AG09319 (cell line): ENCODE measurements around the gene SLC22A2.
"Not testable (repeated sequence)": the region's sequence is repeated elsewhere in the genome, so short reads cannot be mapped to it uniquely, and the experiment has no call there.

Experiments used
- DNase-seq: peaks from one replicate; pipeline ENCODE4 v3.0.0-alpha.2; 2010; ENCODE audit warnings: low read depth; ENCODE audit errors: extremely low read depth
- TF ChIP-seq, protein P1 (sequence below): IDR thresholded peaks from 2 replicates; pipeline ENCODE4 v1.5.1; 2011; ENCODE audit warnings: low read depth, mild to moderate bottlenecking, inconsistent platforms, low read length, moderate library complexity

The SLC22A2 gene

DNA sequence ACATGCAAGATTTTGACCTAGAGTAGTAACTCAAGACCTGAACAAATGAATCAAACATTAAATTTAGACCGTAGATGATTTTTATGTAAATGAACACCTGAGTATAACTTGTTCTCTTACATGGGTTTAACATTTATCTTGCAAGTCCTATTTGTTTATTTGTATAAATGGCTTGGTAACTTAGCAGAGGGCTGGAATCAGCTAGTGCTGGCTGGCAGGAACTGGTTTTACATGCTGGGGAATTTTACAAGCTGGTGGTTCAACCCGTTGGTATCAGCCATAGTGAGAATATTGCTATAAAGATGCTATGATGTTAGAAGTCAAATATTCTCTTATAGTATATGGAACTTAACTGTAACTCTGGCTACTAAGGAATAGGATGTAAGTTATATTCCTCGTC, 8.9 kb downstream of the SLC22A2 start:
- DNase-seq: no peak
- TF ChIP-seq, protein P1, sequence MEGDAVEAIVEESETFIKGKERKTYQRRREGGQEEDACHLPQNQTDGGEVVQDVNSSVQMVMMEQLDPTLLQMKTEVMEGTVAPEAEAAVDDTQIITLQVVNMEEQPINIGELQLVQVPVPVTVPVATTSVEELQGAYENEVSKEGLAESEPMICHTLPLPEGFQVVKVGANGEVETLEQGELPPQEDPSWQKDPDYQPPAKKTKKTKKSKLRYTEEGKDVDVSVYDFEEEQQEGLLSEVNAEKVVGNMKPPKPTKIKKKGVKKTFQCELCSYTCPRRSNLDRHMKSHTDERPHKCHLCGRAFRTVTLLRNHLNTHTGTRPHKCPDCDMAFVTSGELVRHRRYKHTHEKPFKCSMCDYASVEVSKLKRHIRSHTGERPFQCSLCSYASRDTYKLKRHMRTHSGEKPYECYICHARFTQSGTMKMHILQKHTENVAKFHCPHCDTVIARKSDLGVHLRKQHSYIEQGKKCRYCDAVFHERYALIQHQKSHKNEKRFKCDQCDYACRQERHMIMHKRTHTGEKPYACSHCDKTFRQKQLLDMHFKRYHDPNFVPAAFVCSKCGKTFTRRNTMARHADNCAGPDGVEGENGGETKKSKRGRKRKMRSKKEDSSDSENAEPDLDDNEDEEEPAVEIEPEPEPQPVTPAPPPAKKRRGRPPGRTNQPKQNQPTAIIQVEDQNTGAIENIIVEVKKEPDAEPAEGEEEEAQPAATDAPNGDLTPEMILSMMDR: no peak

- TF ChIP-seq, protein P1: no peak
- DNase-seq: no peak
Measured at GRCh38 chr6:160248538-160248937, 10.1 kb downstream of the SLC22A2 start.

GRCh38 chr6:160247457-160247883, 11.2 kb downstream of the SLC22A2 start:
- DNase-seq: no peak
- TF ChIP-seq, protein P1: no peak

DNA sequence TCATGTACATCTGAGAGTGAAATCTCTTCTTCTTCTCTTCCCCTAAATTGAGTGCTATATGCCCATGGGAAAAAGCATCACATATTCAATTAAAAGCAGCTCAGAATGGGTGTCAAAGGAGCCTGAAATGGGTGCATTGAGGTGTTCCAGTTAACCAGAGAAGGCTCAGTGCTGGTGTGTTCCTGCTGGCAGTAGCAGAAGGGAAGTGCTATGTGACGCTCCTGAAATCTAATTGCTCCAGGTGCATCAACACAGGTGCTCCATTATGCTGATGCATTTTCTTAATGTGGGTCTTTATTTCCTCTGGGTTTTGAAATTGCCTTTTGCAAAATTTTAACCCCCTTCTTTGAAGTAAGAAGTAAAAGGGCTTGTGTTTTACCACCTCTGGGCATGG, 17.9 kb downstream of the SLC22A2 start:
- DNase-seq: no peak
- TF ChIP-seq, protein P1: no peak

DNA sequence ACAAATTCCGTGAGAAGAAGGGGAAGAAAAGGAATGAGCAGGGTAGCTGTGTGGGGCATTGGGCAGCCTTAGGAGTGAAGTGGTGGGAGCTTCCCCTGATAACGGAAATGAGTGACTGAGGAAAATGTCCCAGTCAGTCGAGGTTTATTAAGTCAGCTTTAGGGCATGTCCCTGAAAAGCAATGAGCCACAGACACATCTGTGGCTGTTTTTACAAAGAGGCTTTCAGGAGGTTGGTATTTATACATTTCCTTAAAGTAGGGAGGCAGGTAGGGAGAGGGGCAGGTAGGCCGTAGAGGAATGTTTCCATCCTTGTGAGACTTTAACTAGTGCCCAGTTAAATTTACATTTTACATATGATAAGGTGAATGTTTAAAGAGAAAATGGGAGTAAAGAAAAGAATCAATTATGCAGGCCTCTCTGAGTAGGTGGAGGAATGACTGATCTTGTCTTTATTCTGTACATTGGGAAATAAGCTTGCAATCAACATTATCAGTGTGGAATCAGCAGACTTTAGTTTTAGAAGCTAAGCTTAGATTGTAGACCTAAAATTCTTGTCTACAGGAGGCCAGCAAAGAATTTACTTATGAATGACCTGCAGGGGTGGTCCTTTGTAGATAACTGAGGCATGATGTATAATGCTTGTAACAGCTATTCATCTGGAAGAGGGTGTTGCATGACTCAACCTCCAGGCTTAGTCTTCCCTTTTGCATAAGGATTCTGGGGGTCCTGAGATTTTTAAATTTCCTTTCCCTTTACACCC, 18.5 kb downstream of the SLC22A2 start:
- TF ChIP-seq, protein P1: no peak
- no peak for DNase-seq

- TF ChIP-seq, protein P1: no peak
- no peak for DNase-seq
Measured at GRCh38 chr6:160238761-160239751, 19.6 kb downstream of the SLC22A2 start.

DNA sequence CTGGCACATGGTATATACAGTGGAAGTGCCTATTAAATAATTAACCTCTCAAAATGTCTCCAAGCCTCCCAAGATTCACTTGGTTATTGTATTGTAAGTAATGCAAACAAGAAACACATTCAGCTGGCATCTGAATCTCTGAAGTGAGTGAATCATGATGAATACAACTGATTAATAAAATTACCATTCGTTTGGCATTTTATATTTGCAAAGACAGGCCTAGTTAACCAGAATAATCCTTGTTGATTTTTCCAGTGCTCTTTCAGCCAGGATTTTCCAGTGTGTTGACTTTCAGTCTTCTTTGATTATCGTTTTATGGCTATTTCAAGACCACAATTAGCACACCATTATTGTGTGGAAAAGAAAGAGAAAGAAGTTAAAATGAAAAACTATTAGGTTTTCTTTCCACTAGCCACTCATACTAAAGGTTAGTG, 20.3 kb downstream of the SLC22A2 start:
- TF ChIP-seq, protein P1: no peak
- peak; percentile 4 for DNase-seq

DNA sequence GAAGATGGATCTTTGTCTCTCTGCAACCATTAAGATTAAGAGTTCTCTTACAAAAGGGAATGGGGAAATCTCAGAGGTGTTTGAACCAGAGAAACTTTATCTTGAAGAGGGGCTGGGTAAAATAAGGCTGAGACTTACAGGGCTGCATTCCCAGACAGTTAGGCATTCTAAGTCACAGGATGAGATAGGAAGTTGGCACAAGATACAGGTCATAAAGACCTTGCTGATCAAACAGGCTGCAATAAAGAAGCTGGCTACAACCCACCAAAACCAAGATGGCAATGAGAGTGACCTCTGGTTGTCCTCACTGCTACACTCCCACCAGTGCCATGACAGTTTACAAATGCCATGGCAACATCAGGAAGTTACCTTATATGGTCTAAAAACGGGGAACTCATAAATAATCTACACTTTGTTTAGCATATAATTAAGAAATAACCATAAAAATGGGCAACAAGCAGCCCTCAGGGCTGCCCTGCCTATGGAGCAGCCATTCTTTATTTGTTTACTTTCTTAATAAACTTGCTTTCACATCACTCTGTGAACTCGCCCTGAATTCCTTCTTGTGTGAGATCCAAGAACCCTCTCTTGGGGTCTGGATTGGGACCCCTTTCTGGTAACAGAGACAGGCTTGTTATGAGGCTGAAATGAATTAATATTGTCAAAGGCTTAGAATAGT, 20.9 kb downstream of the SLC22A2 start:
- DNase-seq: not testable (repeated sequence)

DNA sequence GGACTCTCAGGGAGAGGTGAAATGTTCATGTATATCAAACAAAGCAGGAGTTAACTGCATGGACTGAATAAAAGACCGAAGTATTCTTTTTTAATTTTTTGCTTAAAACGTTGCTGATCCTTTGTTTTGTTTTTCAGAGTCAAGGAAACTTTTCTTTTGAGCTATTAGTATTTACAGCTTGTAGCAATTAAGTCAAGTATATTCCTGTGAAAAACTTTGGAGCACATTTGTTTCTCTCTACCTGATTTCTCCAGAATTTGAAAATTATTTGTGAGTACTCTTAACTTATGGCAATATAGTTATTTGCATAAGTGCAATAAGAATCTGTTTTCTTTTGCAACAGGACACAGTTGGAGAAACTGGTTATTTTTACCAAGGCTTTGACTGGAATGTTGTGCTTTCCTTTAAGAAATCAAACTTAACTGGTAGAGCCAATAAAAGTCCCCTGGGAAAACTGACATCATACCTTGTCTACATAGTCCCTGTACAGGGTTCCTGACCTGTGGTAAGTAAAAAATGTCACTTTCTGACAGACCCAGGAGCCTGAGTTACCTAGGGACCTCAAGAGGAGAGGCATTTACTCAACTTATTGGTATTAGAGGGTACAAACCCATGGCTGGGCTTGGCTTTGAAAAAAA, 22.3 kb downstream of the SLC22A2 start:
- not testable (repeated sequence) for DNase-seq
